ENCODE results near the gene HOXB8.

Gene HOXB8

GRCh38 chr17:48596000-48596734, 18.9 kb downstream of the HOXB8 start:
- no peak for DNase-seq (ENCODE audit: low read depth in 3 of 3)

- DNase-seq (ENCODE audit: low read depth in 3 of 3): no peak
These were observed 19.7 kb downstream of the HOXB8 start for GRCh38 chr17:48595278-48595999.

GRCh38 chr17:48594538-48595277, 20.4 kb downstream of the HOXB8 start:
- DNase-seq (ENCODE audit: low read depth in 3 of 3): no peak

GRCh38 chr17:48593840-48594537, 21.1 kb downstream of the HOXB8 start:
- peak; percentile 65 to 80 (median 65) for DNase-seq (ENCODE audit: low read depth in 3 of 3)

GRCh38 chr17:48593126-48593829, 21.8 kb downstream of the HOXB8 start, which contains the start of gene HOXB5:
TSS of gene HOXB5 (minus strand) at chr17:48593779. CDS start at chr17:48593682, 97 bp downstream.
- DNase-seq (ENCODE audit: low read depth in 3 of 3): no peak

- DNase-seq (ENCODE audit: low read depth in 3 of 3): no peak
These were observed 22.5 kb downstream of the HOXB8 start for GRCh38 chr17:48592577-48592976.

- no peak for DNase-seq (ENCODE audit: low read depth in 3 of 3)
These were observed 23.0 kb downstream of the HOXB8 start for GRCh38 chr17:48592057-48592514.

- DNase-seq (ENCODE audit: low read depth in 3 of 3): no peak
These were observed 23.6 kb downstream of the HOXB8 start for GRCh38 chr17:48591255-48592056.

GRCh38 chr17:48590607-48591161, 24.4 kb downstream of the HOXB8 start:
- DNase-seq (ENCODE audit: low read depth in 3 of 3): no peak

GRCh38 chr17:48589831-48590606, 25.1 kb downstream of the HOXB8 start, which contains the start of gene HOXB3:
TSS of gene HOXB3 (minus strand) at chr17:48590241. CDS start at chr17:48552474, 37,767 bp downstream.
- no peak for DNase-seq (ENCODE audit: low read depth in 3 of 3)

GRCh38 chr17:48589060-48589830, 25.8 kb downstream of the HOXB8 start:
- DNase-seq (ENCODE audit: low read depth in 3 of 3): no peak

GRCh38 chr17:48588528-48588927, 26.6 kb downstream of the HOXB8 start:
- no peak for DNase-seq (ENCODE audit: low read depth in 3 of 3)

- no peak for DNase-seq (ENCODE audit: low read depth in 3 of 3)
These were observed 27.0 kb downstream of the HOXB8 start for GRCh38 chr17:48588074-48588415.

GRCh38 chr17:48587276-48588073, 27.6 kb downstream of the HOXB8 start:
- DNase-seq (ENCODE audit: low read depth in 3 of 3): no peak

GRCh38 chr17:48586355-48587258, 28.5 kb downstream of the HOXB8 start:
- DNase-seq (ENCODE audit: low read depth in 3 of 3): no peak

- no peak for DNase-seq (ENCODE audit: low read depth in 3 of 3)
These were observed 30.8 kb downstream of the HOXB8 start for GRCh38 chr17:48584223-48584741.

Measured in stimulated activated CD4-positive, alpha-beta T cell treated with anti-CD3 and anti-CD28 coated beads, TNF-alpha, amount 100 ng/mL, for 24 hours (primary cell).